Measurements from ENCODE around the gene KLK12.

Gene KLK12, protein sequence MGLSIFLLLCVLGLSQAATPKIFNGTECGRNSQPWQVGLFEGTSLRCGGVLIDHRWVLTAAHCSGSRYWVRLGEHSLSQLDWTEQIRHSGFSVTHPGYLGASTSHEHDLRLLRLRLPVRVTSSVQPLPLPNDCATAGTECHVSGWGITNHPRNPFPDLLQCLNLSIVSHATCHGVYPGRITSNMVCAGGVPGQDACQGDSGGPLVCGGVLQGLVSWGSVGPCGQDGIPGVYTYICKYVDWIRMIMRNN

DNA sequence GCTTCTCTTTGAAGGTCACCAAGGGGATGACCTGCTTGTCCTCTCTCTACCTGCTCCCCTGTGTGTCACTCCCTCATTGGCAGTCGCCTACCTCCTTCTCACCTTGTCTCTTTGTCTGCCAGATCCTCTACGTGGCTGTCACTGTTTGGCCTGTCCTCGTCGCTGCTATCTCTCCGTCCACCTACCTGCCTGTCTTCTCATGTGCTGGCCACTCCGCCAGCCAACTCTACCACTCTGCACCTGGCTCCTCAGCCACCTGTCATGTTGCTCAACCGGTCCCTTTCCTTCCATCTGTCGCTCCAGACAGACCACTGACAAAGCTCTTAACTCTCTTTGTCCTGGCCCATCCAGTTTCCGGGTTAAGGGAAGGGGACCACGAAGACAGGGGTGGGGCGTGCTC lies at the start of gene KLK12:
KLK12 (minus strand) TSS at position 299 of the 400 bp plus-strand sequence. CDS start 381 bp downstream, outside the sequence.
- no peak for DNase-seq

DNA sequence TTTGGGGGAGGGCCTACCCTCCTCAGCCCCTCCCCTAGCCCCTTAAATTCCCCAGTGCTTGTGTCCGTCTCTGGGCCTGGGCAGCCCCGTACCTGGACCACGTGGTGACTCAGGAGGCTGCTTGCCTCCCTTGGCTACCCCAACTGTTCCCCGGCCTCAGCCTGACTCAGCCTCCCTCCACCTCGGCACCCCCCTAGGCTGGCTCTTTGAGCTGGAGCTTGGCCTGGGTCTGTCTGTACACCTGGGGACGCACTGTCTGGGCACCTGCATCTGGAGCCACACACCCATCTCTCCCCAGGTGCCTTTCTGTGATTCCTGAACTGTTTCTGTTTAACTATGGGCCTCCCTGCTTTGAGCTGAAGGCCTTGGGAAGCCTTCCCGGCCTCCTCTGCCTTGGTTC lies 49.7 kb upstream of the KLK12 start:
- no peak for DNase-seq

DNA sequence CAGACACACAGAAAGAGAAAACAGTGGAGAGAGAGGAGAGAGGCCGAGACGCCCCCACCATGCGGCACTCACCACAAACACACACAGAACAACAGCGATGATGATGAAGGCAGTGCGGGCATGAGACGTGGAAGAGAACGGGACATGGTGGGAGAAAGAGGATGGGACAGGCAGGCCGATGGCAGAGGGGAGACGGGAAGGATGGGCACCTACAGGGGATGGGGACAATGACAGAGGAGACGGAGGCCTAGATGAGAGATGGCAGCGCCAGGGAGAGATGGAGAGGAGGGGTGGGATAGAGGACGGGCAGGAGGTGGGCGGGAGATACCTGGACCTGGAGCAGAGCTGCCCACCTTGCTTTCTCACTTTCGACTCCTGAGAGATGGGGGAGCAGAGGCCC lies 49.0 kb upstream of the KLK12 start:
- DNase-seq = no peak

DNA sequence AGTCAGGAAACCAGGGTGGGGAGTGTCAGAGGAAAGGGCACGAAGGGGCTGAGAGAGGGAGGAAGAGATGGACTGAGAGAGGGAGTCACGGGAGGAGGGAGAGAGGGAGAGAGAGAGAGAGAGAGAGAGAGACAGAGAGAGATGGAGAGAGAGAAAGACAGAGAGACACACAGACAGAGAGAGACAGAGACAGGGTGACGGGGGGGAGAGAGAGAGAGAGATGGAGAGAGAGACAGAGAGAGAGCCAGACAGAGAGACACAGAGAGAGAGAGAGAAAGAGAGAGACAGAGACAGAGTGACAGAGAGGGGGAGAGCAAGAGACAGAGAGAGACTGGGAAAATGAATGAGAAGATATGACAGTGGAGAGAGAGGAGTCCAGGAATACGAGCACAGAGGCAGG lies 48.4 kb upstream of the KLK12 start:
- no peak for DNase-seq

DNA sequence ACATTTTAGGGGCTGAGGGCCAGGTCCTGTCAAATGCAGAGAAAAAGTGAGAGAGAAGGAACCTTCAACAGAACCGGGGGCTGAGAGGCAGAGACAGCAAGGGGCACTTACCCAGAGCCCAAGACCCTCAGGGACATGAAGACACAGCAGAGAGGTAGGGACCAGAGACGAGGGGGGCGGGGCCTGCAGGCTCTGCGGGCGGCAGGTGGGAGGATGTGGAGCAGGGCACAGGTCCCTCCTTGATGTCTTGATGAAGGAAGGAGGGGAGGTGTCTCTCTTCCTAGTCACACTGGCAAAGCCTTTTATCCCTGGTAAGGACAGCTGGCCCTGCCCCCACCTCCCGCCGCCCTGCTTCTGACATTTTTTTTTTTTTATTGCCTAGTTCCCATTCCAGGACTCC lies 47.8 kb upstream of the KLK12 start, which contains the start of gene KLK14:
KLK14 (minus strand) TSS at position 277 of the 400 bp plus-strand sequence; CDS start at position 4, 273 bp downstream.
- DNase-seq = no peak

DNA sequence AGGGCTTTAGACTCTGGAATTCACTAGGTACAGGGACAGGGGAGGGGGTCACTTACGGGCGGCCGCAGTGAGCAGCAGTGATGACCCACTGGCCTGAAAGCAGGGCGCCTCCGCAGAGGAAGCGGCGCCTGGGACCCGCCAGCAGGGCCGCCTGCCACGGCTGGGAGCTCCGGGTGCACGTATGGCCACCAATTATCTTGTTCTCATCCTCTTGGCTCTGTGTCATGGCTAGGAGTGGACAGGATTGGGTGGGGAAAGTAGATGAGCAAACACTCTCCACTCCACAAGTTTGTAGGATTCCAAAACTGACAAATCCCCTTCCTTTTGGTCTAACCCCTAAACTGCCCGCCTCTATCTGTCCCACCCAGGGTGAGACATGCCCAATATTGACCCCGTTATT lies 46.7 kb upstream of the KLK12 start:
- no peak for DNase-seq

DNA sequence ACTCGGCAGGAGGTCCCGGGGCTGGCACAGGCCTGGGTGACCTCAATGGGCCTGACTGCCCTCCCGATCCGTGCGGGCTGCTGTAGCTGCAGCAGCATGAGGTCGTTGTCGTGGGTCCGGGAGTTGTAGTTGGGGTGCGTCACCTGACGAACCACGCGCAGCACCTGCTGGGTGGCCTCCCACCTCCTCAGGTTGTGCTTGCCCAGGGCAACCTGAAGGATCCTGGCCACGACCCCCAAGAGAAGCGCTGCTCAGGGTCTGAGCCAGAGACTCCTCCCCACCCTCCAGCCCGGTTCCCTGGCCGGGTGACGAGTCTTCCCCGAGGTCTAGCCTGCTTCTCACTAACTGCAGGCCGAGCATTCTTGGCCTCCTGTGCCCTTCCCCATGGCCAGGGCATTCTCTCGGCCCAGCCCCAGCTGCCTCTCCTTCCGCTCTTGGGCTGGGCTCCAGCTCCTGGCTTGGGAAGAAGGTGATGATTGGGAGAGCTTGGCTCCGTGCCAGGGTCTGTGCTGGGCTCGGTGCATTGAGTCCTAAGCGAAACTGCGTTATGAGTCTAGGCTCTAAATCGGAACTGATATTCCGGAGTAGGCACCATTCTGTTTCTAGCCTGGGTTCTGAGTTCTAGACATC lies 44.8 kb upstream of the KLK12 start:
- no peak for DNase-seq

DNA sequence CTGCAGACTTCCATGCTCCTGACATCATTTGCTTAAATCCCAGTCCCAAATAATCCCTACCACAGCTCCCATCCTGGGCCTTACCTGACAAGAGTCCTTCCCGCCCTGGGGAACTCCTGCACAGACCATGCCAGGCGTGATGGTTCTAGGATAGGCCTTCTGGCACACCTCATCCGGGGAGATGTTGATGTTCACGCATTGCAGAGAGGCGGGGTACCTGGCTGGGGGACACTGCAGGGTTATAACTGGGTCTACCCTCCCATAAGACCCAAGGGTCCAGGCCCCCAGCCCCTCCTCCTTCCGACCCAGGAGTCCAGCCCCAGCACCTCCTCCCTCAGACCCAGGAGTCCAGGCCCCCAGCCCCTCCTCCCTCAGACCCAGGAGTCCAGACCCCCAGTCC lies 43.9 kb upstream of the KLK12 start:
- no peak for DNase-seq

DNA sequence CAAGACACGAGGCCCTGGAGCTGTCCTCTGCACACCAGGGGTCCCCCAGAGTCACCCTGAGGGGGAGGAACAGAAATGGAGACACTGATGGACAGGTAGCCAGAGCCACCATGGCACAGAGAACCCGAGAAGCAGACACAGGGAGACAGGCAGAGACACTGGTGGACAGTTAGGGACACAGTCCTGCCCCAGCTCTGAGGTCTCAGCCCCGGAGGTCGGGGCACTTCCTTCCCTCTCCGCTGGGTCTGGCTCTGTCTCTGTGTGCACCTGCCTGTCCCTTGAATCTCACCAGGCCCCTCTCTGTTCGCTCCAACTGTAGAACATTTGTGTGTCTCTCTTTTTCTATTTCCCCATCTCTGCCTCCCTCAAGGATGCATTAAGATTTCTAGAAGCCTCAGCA lies 43.3 kb upstream of the KLK12 start:
- no peak for DNase-seq

DNA sequence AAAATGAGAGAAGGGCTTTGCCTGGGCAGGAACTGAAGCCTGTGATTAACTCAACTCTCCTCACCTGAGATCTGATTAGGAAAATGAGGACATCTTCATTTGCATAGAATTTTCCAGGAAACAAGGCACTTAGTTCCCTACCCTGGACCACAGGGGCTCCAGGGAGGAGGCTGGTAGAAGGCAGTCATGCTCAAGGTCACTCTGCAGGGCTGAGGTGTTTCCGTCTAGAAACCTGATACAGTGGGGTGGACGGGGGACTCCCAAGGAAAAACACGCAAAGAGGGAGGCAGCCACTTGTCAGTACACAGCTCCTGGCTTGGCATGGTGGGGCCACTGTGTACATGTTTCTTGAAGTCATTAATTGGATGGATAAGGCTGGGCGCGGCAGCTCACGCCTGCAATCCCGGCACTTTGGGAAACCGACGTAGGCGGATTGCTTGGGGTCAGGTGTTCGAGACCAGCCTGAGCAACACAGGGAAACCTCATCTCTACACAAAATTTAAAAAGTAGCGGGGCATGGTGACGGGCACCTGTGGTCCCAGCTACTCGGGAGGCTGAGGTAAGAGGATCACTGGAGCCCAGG lies 41.9 kb upstream of the KLK12 start:
- DNase-seq = no peak

DNA sequence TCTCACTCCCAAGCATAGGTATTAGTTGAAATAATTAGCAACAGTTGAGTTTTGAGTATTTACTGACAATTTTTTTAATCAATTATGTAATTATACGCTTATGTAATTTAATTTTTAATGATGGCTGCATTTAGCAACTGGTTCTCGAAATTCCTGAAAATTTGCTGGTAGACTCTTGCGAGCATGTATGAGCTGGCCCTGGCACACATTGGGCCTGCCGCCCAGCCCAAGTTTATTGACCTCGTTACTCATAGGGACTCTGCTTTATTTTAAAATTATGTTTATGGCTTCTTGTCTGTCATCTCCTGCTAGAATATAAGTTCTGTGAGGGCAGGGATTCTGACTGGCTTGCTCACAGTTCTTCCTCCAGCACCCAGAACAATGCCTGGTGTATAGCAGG lies 41.2 kb upstream of the KLK12 start:
- no peak for DNase-seq

DNA sequence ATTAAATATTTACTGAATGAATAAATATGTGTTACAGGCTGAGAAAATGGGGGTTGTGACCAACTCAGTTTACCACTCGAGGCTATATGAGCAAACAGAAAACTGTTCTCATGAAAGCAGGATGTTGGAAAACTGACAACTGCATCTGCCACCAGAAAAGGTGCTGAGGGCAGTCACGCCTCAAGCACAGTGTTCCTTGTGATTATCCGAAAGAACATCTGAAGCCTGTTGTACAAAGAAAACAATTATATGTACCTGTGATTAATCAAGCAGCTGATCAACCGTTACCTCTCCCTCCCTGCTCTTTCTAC lies 36.2 kb upstream of the KLK12 start:
- DNase-seq = no peak

DNA sequence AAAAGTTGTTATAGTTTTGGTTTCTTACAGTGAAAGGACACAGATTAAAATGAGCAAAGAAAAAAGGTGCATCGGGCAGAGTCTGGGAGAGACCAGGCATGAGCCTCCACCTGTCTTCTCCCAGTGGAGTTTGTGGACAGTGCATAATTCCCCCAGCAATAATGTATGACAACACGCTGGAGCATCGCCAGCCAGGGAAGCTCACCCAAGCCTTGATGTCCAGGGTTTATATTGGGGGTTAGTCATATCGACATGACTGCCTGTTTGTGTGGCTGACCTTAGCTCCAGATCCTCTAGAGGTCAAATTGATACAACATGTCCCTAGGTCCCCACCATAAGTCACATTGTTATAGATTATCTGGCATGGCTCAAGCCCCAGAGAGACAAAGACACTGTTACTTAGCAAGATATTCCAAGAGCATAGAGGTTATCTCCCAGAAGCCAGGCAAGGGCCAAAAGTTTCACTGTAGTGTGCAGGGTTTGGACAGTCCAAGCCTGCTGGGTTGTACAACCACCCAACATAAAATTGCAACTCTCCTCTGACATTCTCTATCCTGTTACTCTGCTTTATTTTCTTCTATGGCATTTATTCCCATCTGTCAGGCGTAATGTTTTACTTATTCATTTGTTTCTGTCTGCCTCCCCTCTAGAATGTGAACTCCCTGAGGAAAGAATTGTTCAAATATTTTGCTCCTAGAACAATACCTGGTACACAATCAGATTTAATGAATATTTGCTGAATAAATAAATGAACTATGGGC lies 35.7 kb upstream of the KLK12 start:
- no peak for DNase-seq

DNA sequence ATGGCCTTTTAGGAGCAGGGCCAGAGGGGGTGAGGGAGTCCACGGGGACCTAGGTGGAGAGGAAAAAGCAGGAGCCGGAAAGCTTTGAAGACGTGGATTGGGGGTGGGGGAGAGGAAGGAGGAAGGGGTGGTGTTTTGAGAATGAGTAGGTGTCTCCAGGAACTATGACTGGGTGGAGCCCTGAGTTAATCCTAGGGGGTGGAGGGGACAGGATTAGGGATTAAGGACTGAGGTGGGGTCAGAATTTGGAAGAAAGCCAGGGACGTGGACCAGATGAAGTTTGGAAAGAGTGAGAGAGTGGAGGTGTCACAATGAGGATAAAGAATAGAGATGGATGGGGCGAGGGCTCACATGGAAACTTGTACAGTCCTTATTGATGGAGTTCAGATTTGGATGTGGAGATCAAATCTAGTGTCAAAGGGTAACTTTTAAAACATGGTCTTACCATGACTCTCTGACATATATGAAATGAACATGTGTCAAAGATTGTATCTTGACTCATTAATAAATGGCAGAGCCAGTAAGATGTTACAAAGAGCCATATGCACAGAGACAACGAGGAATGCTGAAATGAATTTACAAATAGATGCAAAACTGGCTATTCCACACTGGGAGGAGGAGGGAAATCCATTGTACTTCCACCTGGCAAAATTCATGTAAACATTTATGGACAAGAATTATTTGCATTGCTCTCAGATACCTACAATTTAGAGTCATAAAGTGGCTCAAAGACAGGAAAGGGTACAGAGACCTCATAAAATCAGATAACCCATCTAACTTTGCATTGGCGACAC lies 31.8 kb upstream of the KLK12 start:
- no peak for DNase-seq

DNA sequence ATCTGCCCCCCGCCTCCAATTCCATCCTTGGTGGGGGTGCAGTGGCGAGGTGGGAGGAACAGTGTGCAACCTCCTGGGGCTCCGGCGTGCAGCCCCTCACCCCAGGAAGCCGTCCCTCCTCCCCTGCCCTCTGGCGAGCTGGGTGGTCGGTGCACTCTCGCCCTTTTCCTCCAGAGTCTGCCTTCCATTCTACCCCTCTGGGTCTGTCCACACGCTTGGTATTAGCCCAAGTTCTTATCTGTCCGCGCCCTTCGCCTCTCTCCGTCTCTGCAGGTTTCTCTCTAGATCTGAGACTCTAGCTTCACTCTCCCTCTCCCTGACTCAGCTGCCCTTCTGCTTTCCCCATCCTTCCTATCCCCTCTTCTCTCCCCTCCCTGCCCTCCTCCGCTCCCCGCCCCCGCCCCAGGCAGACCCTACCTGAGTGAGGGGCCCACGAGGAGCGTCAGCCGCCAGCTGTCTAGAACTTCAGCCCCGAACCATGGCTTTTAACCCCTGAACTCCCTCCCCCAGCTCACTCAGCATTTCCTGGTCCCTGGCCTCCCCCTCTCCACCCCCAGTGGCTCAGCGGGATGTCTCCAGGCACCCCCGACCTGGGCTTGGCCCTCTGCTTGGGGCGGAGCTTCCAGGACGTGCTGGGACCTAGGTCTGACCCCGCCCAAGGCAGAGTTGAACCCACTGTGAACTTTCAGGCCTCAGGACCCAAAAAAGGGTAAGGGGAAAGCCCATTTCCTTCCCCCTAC lies 30.6 kb upstream of the KLK12 start:
- DNase-seq = no peak

DNA sequence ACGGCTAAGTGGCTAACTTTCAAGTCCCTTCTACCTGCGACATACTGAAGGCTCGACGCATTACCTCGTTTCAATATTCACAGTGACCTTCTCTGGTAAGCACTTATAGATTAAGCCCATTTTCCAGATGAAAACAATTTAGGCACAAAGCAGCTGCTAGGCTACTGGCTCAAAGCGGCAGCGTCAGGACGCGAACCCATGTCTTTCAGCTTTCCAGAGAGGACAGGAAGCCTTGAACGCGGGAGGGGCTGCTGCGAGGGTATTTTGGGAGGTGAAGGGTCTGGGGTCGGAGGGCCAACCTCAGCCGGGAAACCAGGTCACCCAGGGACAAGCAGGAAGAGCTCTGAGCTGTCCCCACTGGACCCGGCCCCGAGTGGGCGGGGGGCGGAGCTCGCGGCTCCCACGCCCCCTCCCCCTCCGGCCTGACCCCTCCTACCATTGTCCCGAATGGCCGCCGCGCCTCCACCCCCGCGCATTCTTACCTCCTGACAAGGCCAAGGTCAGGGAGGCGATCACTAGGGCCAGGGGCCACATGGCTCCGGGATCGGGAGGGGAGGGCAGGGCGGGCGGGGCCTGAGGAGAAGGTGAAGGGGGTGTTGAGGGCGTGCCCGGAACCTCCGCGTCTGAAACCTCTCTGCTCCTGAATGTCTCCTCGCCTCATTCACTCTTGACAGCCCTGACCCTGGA lies 29.9 kb upstream of the KLK12 start, which contains the start of gene KLK13:
KLK13 (minus strand) TSS at position 559 of the 687 bp plus-strand sequence; CDS start at position 534, 25 bp downstream.
- no peak for DNase-seq

DNA sequence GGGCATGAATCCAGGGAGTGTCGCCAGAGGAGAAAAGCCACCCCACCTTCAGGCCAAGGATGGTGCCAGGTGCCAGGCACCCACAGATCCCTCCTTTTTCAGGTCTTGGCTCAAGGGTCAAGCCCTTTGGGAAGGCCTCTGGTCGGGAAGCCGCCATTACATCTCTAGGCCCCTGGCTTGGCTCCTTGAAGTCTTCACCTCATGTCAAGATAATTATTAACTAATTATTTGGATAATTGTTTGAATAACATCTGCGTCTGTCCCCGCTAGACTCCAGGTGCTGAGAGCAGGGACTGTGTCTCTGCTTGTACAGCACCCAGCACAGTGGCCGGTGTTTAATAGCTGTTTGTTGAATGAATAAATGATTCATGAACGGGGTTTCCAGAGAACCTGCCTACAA lies 28.9 kb upstream of the KLK12 start:
- no peak for DNase-seq

DNA sequence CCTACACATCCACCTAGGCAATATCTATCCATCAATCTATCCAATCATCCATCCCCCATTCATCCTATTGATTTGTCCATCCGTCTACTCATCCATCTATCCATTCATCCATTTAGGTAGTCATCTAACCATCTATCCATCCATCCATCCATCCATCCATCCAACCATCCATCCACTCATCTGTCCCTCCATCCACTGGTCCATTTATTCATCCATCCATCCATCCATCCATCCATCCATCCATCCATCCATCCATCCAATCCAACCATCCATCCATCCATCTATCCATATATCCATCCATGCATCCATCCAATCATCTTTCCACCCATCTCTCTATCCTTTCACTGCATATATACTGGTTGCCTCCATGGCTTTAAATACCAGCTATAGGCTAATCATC lies 26.2 kb upstream of the KLK12 start:
- DNase-seq = no peak

DNA sequence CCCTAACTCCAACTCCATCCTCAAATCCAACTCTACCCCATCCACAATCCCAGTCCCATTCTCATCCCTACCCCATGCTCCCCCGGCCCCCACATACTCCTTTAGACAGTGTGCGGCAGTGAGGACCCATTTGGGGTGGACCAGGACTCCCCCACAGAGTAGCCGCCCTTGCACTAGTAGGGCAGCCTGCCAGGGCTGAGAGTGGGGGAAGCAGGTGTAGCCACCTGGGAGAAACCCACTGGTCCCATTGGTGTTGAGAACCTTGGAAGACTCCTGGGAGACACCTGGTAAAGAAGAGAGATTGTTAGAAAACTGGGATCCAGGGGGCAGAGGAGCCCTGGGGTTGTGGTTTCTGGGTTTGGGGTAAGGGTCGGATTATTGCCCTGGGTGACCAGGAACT lies 25.5 kb upstream of the KLK12 start:
- DNase-seq = no peak

DNA sequence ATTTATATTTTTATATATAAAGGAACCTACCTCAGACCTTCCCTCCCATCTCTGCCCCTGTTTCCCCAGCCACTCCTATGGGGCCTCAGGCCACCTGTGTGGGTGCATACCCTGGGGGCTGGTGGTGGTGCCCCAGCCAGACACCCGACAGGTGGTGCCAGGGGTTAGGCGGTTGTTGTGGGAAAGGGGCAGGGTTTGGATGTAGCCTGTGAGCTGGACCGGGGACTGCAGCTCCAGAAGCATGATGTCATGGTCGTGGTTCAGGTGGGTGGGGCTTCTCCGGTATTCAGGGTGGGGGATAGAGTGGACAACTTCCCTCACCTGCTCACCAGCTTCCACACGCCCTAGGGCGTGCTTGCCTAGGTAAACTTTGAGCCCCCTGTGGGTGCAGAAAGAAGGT lies 24.9 kb upstream of the KLK12 start:
- no peak for DNase-seq

DNA sequence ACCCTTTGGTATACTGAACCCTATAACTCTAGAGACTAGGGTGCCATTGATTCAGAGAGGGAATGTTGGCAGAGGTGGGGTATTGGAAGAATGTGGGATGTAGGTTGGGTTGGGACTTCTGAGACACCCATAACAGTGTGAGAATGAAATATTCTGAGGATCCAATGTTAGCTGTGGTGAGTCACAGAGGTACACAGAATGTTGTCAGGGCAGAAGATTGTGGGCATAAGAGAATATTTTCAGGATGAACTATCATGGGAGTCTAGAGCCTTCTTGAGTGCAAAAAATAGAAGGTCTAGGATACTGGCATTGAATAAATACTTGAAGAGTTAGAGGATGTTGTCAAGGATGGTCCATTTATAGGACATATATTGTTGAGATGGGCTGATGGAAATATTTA lies 21.1 kb upstream of the KLK12 start:
- no peak for DNase-seq

DNA sequence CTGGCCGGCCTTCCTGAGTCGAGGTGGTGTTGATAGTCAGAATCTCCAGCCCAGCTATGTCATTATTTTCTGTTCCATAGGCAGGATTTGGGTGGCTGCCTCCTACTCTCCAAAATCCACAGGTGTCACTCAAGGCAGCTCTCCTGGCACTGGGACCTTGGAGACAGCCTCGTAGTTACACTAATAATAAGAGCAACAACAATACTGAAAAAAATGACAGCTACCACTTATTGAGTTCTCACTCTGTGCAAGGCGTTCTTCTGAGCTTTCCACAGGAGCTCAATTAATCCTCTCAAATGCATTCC lies 12.2 kb upstream of the KLK12 start:
- no peak for DNase-seq

All from CD4-positive, alpha-beta T cell treated with Interleukin-4 for 4 hours (primary cell).